NCI-H1092 treated with DMSO at 0.1 percent for 48 hours (cell line): ENCODE measurements around the gene PRKCZ.
"Not testable (repeated sequence)": the region's sequence is repeated elsewhere in the genome, so short reads cannot be mapped to it uniquely, and the experiment has no call there.

Source experiments
- DNase-seq: peaks from one replicate; lab custom pipeline; 2025; lab: John Stamatoyannopoulos, UW

Gene PRKCZ

DNA sequence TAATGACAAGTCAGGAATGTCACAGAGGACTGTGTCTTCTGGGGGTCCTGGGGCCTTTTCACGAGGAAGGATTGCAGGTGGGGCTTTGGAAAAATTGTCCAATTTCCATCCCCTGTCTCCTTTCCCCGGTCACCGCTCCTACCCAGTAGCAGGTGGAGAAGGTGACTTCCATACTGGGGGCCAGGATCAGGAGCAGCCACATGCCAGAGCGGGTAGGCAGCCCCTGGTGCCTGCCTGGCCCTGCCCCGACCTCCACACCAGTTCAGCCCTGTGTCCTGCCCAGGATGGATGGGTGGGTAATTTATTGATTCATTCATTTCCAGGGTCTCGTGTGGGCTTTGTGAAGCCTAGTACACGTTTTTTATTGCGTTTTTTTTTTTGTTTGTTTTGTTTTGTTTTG, 51.7 kb downstream of the PRKCZ start:
- DNase-seq: no peak

- no peak for DNase-seq
Observed at GRCh38 chr1:2102753-2103152, 52.5 kb downstream of the PRKCZ start.

- no peak for DNase-seq
Observed at GRCh38 chr1:2103266-2103900, 53.2 kb downstream of the PRKCZ start.

- DNase-seq: no peak
Observed at GRCh38 chr1:2103901-2104590, 53.8 kb downstream of the PRKCZ start.

- DNase-seq: no peak
Observed at GRCh38 chr1:2104621-2105427, 54.6 kb downstream of the PRKCZ start.

- DNase-seq: no peak
Observed at GRCh38 chr1:2105781-2106524, 55.7 kb downstream of the PRKCZ start.

GRCh38 chr1:2106659-2107405, 56.6 kb downstream of the PRKCZ start:
- no peak for DNase-seq

- no peak for DNase-seq
Observed at GRCh38 chr1:2107586-2108212, 57.5 kb downstream of the PRKCZ start.

DNA sequence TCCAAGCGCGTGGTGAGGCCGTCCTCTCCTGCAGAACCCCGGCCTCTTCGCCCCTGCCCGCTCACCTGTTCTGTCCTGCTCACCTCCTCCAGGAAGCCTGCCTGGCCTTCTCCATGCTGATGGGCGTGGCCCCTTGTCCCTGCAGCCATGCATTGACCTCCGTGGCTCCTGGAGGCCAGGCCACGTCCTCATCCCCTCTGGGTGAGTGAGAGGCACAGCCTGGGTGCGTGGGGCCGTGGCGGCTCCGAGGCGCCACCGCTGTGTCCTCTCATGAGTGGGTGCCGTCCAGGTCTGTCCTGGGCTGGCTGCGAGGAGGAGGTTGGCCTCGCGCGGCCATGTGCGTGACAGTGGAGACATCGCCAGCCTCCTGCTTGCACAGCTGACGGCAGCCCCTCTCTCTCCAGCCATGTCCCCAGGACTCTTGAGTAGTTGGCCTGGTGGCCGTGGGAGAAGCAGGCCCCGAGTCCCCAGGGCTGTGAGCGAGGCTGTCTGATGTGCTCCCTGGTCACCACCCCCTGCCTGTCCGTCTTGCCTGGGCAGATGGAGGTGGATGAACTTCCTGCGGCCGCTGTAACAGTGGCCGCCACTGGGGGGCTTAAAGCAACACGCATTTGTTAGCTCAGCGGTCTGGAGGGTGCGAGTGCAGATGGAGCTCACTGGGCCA, 58.1 kb downstream of the PRKCZ start:
- DNase-seq: no peak

DNA sequence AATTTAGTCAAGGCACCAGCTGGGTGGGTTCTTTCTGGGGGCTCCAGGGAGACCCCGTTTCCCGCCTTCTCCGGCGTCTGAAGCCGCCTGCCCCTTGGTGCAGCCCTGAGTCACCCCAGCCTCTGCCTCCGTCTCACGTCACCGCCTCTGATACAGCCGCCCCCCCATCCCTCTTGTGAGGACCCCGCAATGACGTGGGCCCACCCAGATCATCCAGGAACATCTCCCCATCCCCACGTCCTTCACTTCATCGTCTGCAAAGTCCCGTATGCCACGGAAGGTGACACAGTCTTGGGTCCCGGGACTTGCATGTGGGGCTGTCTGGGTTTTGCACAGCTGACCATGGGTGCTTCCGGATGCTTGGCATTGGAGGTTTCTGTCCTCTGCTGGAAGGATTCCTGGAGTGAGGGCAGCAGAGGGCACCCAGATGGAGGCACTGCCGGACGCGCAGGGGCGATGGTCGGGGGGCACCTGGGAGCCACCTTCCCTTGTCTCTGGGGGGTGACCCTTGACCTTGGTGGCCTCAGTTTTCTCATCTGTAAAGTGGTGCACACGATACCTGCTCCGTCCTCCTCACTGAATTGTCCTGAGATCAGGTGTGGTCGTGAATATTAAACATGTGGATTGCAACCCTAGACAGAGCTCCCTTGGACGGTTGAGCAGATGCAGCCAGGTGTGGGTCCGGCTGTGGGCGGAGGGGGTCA, 58.8 kb downstream of the PRKCZ start:
- no peak for DNase-seq

- DNase-seq: no peak
Observed at GRCh38 chr1:2109581-2110021, 59.4 kb downstream of the PRKCZ start.

DNA sequence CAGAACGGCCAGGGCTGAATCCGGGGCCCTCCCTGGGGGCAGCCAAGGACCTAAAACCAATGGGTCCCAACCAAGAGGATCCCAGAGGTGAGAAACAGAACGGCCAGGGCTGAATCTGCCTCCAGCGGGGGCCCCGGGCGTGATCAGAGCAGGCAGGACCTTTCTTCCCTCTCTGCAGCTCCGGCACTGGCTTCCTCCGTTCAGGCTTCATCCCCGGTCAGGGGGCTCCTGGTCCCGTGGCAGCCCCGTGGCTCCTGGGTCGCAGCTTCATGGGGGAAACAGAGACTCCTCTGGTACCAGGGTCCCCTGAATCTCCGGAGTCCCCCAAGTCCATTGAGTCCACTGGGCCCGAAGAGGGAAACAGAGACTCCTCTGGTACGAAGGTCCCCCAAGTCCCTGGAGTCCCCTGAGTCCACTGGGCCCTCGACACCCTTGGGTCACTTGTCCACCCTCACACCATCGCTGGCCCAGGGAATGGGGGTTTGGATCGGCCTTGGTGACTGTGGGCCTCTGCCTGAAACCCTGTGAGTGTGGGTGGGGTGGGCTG, 60.1 kb downstream of the PRKCZ start:
- DNase-seq: no peak

DNA sequence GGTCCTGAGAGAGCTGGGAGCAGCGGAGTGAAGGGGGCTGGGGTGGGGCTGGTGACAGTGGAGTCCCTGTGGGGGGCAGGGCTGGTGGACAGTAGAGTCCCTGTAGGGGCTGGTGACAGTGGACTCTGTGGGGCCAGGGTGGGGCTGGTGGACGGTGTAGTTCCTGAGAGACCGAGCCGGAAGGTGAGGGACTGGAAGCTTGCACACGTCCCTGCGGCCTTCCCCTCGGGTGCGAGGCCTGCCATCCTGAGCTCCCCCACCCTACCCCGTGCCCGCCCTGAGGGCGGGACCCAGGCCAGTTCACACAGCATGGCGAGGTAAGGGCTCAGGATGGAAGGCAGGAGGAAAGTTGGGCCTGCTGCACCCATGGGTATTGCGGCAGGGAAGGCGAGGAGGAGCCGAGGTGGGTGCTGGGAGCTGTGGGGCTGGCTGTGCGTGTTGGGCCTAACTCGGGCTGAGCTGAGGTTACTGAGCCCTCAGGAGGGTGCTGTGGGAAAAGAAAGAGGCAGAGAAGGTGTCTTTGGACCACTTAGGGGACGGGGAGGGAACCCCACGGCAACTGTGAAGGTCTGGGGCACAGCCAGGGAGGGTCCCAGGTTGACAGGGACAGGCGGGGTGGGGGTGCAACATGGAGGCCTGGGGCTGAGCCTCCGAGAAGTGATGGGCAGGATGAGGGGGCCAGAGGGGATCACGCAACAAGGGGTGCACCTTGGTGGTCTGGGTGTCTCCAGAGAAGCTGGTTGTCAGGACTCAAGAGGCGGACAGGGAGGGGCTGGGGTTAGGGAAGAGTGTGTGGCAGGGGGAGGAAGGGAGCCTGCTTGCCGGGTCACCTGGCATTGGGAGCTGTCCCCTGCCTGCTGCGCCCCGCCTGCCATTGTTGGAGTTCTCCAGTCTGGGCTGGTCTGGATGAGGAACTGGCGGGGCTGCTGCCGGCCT, 60.8 kb downstream of the PRKCZ start:
- DNase-seq: no peak

DNA sequence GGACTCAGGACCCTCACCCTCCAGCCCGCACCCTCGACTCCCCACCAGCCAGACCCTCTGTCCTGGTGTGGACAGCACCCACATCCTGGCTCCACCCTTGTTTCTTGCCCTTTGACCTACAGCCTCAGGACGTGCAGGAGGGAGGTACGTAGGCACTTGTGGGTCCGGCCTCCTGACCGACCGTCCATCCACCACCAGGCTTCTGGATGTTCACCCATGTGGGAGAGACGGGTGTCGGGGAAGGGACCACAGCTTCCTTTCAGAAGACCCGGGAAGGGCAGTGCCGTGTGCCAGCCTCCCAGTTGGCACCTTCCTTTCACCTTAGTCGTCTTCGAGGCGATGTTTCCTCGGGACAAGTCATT, 61.4 kb downstream of the PRKCZ start:
- no peak for DNase-seq

DNA sequence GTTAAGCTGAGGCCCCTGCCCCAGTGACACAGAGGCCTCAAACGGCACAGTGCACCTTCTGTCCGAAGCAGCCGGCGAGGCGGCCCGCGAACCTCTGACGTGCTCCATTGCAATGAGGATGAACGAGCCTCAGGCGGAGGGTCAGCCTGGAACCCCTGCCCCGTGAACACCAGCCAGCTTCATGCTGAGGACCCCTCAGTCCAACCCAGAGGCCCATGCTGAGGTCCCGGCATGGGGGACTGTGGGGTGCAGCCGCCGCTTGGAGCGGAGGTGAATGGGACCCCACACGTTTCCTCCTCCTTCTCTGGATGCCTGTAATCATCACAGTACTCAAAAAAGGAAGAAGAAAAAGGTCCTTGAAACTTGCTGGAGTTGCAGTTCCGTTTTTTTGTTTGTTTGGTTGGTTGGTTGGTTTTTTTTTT, 62.1 kb downstream of the PRKCZ start:
- DNase-seq: no peak

DNA sequence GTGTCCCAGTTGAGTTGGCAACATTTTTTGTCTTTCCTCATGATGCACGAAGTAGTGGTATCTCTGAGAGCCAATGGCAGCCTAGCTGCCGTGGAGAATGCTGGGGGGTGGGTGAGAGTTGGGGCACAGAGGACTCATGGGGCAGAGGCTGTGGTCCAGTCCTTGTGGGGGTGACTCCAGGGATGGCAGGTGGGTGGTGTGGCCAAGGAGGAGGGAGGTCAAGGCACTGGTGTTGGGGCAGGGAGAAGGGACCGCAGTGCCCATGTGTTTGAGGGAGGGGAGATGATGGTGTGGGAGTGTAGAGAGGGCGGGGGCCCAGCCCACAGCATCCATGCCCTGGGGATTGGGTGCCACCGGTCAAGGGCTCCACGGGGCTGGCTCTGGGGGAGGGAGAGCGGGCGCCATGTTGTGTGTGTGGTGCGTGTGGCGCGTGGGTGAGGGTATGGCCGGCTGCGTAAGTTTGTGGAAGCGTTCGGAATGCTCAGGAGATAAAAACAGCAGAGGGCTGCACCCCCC, 63.5 kb downstream of the PRKCZ start:
- no peak for DNase-seq

DNA sequence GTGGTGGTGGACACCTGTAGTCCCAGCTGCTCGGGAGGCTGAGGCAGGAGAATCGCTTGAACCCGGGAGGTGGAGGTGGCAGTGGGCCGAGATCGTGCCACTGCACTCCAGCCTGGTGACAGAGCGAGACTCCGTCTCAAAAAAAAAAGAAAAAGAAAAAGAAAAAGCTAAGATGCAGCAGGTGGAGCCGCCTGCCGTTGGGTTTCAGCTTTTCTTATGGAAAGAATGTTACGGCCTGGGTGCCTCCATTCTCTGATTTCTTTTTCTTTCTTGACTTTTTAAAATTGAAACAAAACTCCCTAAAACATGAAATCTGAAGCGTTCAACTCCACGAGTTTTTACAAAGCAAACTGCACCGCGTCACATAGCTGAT, 64.4 kb downstream of the PRKCZ start:
- not testable (repeated sequence) for DNase-seq

DNA sequence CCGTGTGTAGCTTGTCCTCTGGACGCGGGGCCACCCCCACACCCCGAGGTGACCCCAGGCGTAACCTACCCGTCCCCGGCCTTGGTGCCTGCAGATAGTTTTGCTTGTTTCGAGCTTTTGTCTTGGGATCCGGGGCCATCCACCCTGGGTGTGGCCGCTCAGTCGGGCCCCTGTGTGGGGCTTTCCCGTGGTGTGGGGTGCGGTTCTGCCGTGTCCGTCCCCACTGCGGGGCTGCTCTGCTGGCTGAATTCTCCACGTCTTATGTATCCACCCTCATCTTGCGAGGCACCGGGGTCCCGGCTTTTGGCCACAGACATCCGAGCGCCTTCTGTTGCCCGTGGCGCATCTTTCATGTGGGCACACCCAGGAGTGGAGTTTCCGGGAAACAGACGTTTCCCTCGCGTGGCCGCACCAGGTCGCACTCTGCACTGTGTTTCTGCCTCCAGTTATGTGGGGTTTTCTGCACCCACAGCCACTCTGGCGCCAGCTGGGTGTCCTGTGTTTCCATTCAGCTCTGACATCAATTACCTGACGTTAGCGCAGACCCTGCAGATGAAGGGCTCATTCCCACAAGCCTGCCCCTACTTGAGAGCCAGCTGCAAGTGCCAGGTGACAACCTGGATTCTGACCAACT, 64.9 kb downstream of the PRKCZ start:
- no peak for DNase-seq
